GM21723 (cell line): ENCODE data around the gene LHFPL2.
A peak's percentile ranks its signal among the peaks of the same experiment; 100 is the strongest.

ENCODE experiments used
- ATAC-seq: cut with Tn5 transposase; IDR thresholded peaks from one replicate; pipeline ENCODE4 v1.9.1; 2021; ENCODE audit warnings: mild to moderate bottlenecking, moderate library complexity; ENCODE audit not compliant: unreplicated experiment

Gene LHFPL2

DNA sequence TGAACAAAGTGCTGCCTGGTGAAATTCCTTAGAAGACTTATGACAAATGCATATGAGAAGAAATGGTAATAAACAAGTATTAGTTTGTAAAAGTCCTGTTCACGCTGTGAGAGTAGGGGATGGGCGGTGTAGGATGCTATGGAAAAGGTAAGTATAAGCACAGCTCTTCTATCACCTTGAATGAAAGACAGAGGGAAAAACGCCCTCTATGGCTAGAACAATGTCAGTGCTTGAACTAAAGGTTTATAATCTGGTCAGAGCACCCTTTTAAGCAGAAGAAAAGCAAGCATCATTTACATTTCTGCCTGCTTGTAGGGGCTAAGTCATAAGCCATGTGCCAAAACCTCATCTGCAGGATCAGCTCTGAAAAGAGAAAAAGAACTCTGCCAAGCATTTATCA, 115.2 kb downstream of the LHFPL2 start:
- ATAC-seq = no peak

DNA sequence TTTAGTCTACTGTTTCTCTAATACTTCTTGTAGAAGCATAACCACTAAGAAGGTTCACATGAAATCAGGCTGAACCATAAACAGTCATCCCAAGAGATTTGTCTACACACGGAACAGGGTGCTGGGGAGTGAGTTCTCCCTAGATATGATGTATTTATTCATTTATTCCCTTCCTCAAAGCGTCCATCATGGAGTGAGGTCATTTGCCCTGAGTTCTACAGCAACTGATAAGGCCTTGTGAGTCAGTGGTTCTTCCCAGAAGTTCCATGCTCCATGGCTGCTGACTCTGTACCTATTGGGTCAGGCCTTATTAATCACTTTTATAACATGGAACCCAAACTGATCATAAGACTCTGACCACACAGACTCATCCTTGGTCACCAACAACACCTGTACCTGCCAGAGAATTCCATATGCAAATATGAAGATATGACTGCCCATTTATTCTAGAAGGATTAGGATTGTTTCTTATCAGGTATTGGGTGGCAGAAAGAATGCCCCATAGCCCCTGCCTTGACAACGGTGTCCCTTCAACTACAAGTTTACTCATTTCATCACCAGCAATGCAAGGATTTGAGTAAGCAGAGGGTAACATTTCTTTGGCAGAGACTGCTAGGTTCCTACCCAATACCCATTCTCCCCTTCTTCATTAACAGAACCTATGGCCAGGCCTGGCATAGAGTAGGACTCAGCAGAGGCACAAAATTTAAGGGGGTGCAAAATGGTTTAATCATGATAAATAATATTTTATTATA, 118.1 kb downstream of the LHFPL2 start:
- no peak for ATAC-seq

GRCh38 chr5:78527925-78528324, 120.6 kb downstream of the LHFPL2 start:
- ATAC-seq = no peak

- no peak for ATAC-seq
Observed at GRCh38 chr5:78527054-78527859, 121.3 kb downstream of the LHFPL2 start.

DNA sequence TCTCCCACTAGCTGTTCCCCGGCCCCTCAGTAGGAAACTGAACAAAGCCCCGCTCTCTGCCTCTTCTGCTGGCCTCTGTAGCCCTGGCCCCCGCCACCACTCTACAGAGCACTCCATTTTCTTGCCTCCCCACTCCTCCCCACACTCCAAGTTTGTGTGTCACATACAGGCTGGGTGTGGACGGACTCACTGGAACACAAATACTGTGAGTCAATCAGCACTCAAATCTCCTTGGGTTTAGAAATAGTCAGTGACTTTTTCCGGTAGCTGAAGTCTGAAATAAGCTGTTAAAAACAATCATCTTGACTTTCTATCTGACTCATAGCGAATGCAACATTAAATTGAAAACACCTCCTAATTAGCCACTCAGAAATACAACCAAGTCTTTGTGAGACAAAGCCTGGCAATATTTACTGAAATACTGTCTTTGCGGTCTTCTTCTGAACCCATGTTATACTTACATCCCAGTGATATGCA, 122.5 kb downstream of the LHFPL2 start:
- no peak for ATAC-seq

- ATAC-seq = no peak
Observed at GRCh38 chr5:78523314-78524193, 125.0 kb downstream of the LHFPL2 start.

DNA sequence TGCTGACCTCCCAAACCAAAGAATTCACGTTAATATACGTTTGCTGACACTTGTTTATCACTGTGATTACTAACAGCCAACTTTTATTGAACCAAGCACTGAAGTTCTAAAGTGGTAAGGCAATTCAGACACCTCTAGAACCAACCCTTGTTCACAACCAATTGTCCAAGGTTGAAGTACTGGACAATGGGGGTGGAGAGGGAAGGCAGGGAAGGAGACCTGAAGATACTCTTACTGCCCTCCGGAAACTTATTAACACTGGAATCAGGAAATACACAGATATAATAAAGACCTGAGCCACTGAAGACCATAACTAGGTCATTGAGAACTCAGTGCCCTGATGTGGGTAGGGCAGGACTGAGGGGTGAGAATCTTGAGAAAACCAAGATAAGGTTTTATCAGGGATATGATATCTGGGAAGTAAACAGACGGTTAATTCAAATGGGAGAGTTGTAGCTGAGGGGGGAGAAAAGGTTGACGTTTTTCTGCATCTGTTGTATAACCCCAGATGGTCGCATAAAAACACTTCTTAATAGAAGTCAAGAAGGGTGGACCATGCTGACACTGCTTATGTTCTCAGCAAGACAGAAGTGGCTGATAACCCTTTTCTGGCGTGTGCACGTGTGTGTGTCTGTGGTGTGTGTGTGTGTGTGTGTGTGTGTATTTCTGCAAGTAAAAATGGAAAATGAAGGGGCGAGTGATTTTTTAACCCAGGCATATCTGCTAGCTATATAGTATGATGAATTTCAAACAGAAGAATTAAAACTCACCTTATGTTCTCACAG, 125.9 kb downstream of the LHFPL2 start:
- no peak for ATAC-seq

DNA sequence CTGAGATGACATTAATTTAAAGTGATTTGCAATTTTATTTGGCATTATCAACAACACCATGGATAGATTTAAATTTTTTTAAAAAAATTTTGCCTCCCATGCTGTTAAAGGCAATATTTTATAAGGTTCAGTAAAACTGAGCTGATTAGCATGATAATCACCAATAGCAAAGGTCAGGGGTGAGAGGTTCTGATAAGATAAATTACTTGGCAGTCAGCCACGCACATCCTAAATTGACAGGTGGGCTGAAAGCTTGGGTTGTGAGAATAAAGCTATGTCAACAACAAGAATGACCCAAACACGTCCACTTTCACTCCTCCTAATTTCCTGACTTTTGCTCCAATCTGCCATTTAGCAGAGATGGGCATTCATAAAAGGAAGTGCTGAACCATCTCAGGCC, 127.1 kb downstream of the LHFPL2 start:
- ATAC-seq = no peak

GRCh38 chr5:78519198-78519941, 129.2 kb downstream of the LHFPL2 start:
- no peak for ATAC-seq

DNA sequence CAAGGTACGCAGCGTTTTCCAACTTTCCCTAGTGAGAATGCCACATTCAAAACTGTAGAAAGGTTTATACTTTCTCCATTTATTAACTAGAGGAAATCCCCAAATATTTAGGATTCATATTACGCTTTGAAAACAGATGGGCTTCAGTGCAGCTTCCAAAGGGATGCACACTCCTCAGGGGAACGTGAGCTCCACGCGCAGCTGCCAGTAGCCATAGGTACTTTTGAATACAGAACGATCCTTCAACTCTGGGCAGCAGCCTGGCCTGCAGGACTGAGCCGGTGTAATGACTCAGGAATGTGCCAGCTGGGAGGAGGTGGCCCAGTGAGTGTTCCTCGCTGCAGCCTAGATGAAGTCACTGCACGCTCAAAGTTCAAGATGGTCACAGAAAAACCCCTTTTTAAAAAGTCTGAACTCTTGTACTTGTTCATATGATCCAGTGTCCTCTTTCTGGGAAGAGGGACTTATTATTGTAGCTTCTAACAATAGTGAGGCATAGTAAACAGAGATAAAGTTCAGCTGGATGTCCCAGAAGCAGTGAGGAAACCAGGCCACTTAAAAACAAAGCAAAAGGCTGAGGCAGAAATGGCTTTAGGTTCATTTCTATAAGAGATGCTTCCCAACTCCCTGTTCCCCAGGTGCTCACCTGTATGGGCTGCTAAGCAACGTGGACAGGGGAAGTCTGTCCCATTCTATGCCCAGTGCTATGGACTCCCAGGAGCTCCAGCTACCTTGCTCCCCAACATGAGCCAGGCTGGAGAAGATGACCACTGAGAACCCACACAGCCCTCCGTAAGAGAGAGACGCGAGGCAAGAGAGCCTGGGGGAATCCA, 130.0 kb downstream of the LHFPL2 start:
- no peak for ATAC-seq

- no peak for ATAC-seq
Observed at GRCh38 chr5:78515670-78516069, 132.9 kb downstream of the LHFPL2 start.

- ATAC-seq = no peak
Observed at GRCh38 chr5:78514427-78515330, 133.9 kb downstream of the LHFPL2 start.

GRCh38 chr5:78513441-78513840, 135.1 kb downstream of the LHFPL2 start:
- ATAC-seq = no peak

DNA sequence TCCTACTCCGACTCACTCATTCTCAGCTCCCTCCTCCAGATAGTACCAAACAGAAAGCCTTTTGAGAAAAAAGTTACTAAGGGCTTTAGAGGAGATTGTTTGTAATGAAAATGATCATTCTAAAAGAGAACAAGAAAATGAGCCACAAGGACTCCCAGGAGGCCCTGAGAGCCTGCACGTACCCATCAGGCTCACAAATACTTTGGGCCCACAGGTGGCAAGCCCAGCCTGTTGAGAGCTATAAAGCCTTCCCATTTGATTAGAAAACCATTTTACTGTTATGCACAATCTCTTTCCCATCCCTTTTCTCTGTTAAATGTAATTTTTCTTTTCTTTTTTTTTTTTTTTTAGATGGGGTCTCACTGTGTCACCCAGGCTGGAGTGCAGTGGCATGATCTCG, 136.1 kb downstream of the LHFPL2 start:
- no peak for ATAC-seq

DNA sequence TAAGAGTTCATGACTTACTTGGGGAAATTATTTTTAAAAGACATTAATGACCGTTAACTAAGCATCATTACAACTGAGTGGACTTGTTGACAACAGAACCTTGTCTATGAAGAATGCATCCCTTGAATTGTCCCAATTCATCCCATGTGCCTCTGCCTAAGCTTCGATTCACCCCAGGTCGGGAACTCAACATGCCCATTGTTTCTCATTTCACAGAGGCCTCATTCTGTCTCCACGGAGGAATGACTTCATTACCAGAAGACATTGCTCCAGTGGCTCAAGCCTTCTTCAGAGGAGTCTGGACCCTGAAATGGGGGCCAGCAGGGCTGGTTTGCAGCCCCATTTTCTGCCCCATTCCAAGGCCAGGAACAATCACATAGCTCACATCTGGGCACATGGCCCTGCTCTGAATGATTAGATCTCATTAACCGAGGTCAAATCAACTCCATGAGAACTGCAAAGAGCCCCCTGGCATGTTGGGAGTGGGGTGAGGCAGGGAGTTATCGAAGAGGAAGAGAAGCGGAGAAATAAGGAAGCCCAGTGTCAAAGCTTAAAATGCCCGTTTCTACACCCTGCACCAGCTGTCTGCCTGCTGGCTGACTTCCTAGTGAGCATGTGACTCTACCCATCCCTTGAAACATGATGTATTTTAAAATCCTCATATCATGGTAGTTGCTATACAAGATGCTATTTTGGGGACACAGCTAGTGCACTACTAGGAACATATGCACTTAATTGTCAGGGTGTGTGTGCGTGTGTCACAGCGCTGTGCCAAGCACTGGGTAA, 137.3 kb downstream of the LHFPL2 start:
- ATAC-seq = no peak

DNA sequence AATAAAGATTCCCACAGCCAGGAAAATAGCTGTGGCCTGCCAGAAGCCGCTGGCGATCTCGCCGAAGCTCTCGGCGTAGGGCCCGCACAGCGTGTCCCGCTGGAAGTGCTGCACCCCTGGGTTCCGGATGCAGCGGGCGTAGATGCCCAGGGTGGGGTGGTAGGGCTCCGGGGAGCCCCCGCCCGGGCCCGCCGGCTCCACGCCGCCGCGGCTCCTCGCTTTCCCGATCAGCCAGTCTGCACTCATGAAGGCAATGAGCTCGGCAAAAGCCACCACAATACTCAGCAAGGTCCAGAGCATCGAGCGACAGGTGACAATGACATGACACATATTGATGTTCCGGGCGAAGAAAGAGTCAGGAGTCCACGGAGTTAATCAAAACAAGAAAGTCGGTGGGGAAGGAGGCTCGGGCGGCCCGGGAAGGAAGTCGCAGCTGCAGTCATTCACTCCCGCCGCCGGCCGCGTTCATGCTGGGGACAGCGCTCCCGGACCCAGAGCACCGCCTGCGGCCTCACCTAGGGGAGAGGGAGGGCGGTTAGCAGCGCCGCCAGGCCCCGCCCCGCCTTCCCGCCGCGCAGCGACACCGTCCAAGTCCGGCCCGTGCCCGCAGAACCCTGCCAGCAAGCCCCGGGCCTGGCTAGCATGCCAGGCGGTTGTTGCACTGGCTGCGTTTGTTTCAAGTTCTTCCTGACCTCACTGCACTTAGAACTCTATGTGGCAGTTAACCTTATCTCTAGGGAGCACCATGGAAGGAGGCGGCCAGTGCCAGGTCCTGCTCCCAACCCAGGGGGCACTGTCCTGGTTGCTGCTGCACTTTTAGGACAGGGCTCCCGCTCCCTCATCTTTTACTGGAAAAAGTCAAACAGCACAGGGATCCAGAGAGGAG, 138.4 kb downstream of the LHFPL2 start:
- peak; percentile 93 for ATAC-seq
